Measurements from ENCODE around the gene TNFSF15.
A peak's percentile ranks its signal among the peaks of the same experiment; 100 is the strongest.

Gene TNFSF15

DNA sequence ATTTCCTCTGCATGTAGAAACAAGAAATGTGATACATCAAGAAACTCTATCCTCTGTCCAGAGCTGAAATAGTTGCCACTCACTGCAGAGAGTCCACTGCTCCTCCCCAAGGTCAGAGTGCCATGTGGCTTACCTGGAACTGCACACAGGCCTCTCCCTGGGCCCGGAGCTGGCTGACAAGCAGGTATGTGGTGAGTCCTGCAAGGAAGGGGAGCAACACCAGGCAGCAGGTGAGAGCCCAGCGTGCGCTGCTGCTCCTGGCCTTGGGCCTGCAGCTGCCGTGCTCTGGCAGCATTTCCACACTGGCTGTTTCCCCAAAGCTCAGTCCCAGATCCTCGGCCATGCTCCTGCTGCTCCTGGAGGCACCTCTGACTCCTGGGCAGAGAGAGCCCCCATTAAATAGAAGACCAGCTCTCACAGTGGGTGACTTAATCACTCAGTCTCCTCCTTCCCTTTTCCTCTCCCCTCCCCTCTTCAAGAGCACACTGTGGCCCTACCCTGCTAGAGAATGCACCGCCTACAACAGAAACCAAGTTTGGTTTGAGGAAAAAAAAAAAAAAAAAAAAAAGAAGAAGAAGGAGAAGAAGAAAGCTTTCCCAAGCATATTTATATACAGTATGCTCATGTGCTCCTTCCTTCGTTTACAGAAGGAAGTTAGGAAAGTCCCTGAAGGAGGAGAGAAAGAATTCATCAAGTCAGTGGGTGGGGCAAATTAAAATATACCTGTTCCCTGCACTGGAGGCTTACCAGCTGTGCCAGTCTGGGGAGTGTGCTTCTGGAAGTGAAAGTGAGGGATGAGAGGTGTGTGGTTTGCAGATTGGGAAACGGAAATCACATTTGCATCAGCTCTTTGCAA lies at the start of gene TNFSF15:
TNFSF15 (minus strand) TSS at position 370 of the 856 bp plus-strand sequence; CDS start at position 343, 27 bp downstream.
- peak; percentile 26 for DNase-seq

DNA sequence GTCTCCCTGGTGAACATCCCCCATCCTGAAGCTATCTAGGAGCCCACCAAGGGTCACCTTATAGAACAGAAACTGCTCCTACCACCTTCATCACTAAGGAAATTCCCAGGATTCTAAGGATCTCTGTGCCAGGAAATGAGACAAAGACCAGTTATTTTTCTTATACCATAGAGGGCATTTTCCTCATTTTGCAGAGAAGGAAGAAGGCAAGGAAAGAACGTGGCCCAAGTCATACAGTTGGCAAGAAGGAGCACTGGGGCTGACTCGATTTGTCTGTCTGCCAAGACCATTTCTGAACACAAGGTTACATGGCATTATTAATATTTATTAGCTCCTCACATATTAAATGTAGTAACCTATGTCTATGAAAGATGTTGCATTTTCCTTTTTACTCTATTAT lies 49.6 kb upstream of the TNFSF15 start:
- DNase-seq = no peak

DNA sequence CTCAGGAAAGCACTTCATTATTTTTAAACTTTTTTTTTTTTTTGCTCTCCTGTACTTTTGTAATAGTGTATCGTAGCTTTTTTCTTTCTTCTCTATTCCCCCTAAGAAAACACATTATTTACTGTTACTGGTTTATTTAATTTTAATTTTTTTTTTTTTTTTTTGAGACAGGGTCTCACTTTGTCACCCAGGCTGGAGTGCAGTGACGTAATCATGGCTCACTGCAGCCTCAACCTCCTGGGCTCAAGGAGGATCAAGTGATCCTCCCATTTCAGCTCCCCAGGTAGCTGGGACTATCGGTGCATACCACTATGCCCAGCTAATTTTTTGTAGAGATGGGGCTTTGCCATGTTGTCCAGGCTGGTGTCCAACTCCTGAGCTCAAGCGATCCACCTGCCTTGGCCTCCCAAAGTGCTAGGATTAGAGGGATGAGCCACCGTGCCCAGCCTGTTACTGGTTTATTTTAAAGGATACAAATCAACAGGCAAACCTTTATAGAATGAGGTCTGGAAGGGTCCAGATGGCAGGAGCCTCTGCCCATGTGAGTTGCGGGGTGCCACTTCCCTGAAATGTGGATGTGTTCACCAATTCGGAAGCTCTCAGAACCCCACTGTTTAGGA lies 49.0 kb upstream of the TNFSF15 start:
- DNase-seq = no peak

GRCh38 chr9:114853071-114853855 lies 47.4 kb upstream of the TNFSF15 start:
- DNase-seq = no peak

DNA sequence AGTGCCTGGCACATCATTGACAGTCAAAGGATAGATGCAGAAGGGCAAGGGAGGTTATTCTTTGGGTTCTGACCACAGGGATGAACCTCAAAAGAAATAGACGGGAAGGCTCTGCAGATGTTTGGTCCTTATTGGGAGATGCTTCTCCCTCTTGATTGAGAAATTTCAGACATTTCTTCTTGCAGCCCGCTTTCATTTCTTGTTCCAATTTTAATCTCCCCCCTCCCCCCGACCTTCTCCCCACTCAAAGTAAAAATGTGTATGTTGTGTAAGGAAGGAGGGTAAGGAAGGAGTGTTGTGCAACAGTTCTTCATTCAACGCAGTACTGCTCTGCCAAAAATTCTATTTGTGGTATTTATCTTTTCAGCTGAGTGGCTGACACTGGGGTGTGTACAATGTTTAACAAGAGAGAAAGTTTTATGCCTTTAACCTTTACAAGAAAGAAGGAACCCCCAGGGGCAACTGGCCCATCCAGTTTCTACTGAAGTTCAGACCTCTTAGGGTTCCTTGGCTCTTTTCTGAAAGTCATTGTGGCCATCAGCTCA lies 46.3 kb upstream of the TNFSF15 start:
- DNase-seq = no peak

- no peak for DNase-seq
Measured at GRCh38 chr9:114851306-114851705, 45.5 kb upstream of the TNFSF15 start.

GRCh38 chr9:114850871-114851270 lies 45.0 kb upstream of the TNFSF15 start:
- peak; percentile 17 for DNase-seq

GRCh38 chr9:114849450-114849849 lies 43.6 kb upstream of the TNFSF15 start:
- DNase-seq = no peak

- no peak for DNase-seq
Measured at GRCh38 chr9:114847492-114848417, 41.9 kb upstream of the TNFSF15 start.

DNA sequence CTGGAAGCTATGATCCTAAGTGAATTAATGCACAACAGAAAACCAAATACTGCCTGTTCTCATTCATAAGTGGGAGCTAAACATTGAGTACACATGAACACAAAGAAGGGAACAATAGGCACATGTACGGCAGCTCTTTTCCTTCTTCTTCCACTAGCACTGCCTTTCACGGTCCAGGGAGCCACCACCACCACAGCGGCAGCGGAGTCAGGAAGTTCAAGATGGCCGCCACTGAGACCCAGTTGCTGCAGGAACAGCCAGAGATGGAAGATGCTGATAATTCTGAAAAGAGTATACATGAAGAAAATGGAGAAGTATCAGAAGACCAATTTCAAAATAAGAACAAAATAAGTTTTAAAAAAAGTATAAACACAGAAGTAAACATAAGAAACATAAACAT lies 39.5 kb upstream of the TNFSF15 start:
- no peak for DNase-seq

GRCh38 chr9:114844766-114845165 lies 38.9 kb upstream of the TNFSF15 start:
- DNase-seq = no peak

- DNase-seq = no peak
Measured at GRCh38 chr9:114837923-114838322, 32.1 kb upstream of the TNFSF15 start.

DNA sequence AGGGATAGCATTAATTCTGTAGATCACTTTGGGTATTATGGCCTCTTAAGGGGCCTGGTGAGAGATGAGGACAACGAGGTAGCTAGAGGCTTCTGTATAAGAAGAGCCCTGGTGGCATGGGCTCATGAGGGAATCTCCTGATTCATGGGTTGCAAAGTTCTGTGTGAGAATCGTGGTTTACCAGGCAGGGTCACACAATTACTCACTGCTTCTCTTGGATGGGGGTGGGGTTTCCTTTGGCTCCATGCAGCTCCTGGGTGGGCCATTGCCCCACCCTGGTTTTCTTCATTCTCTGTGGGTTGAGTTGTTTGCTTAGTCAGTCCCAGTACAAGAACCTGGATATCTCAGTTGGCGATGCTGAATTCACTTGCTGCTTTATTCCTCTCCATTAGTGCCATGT lies 30.9 kb upstream of the TNFSF15 start:
- DNase-seq = peak; percentile 7

GRCh38 chr9:114834386-114834785 lies 28.5 kb upstream of the TNFSF15 start:
- DNase-seq = no peak

DNA sequence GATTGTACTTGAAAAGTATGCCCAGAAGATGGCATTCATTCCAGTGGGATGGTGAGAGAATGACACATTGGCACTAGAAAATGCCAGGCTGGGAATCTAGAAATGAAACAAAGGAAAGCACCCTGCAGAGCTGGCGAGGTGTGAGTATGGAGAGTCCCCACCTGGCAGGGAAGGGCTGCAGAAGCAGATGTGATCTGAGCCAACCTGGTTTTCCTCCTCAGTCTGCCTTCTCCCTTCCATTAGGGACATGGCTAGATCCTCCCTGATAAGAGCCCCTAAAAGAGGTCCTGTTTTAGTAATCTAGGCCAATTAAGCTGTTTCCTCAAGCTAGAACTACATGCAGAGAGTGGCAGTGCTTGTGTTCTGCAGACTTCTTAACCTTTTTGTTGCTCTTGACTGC lies 24.7 kb upstream of the TNFSF15 start:
- DNase-seq = no peak

- DNase-seq = no peak
Measured at GRCh38 chr9:114829574-114830440, 24.0 kb upstream of the TNFSF15 start.

- no peak for DNase-seq
Measured at GRCh38 chr9:114828303-114828650, 22.4 kb upstream of the TNFSF15 start.

- peak; percentile 19 for DNase-seq
Measured at GRCh38 chr9:114827641-114828302, 21.9 kb upstream of the TNFSF15 start.

DNA sequence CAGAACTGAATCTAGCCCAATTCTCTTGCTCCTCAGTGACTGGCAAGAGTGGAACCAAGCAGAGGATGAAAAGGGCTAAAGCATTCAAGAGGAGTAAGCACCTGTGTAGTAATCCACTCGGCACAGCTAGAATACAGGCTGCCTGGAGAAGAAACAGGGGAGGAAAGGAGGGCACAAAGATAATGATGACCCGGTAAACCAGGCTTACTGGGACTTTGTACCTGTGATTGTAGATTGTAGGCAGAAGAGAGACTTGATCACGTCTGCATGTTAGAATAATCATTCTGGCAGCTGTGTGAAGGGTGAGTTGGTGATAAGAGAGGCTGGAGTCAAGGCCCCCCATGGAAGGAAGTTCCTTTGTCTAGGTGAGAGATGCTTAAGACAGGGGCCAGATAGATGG lies 20.6 kb upstream of the TNFSF15 start:
- no peak for DNase-seq

- no peak for DNase-seq
Measured at GRCh38 chr9:114825126-114825795, 19.4 kb upstream of the TNFSF15 start.

Data from stimulated activated CD4-positive, alpha-beta T cell treated with anti-CD3 and anti-CD28 coated beads, Interleukin-4, amount 100 ng/mL, for 24 hours (primary cell).